HG03460 (cell line): ENCODE results near the gene SYF2.
"Not testable (repeated sequence)": the region's sequence is repeated elsewhere in the genome, so short reads cannot be mapped to it uniquely, and the experiment has no call there.

Experiments used
- ATAC-seq: cut with Tn5 transposase; IDR thresholded peaks from one replicate; pipeline ENCODE4 v1.9.1; 2021; ENCODE audit not compliant: unreplicated experiment

The SYF2 gene

GRCh38 chr1:25208092-25208491 is 24.2 kb downstream of the SYF2 start:
- ATAC-seq: no peak

GRCh38 chr1:25206201-25206600 is 26.1 kb downstream of the SYF2 start:
- no peak for ATAC-seq

- no peak for ATAC-seq
Observed at GRCh38 chr1:25205786-25206185, 26.5 kb downstream of the SYF2 start.

GRCh38 chr1:25204797-25205480 is 27.4 kb downstream of the SYF2 start:
- ATAC-seq: no peak

GRCh38 chr1:25201006-25201405 is 31.3 kb downstream of the SYF2 start:
- no peak for ATAC-seq

GRCh38 chr1:25199819-25200620 is 32.3 kb downstream of the SYF2 start:
- ATAC-seq: no peak

GRCh38 chr1:25198663-25199252 is 33.5 kb downstream of the SYF2 start:
- no peak for ATAC-seq

- no peak for ATAC-seq
Observed at GRCh38 chr1:25197982-25198662, 34.2 kb downstream of the SYF2 start.

- no peak for ATAC-seq
Observed at GRCh38 chr1:25197235-25197975, 34.9 kb downstream of the SYF2 start.

- no peak for ATAC-seq
Observed at GRCh38 chr1:25196830-25197229, 35.5 kb downstream of the SYF2 start.

GRCh38 chr1:25195835-25196234 is 36.5 kb downstream of the SYF2 start:
- ATAC-seq: no peak

- no peak for ATAC-seq
Observed at GRCh38 chr1:25194572-25195020, 37.7 kb downstream of the SYF2 start.

- ATAC-seq: no peak
Observed at GRCh38 chr1:25194054-25194453, 38.2 kb downstream of the SYF2 start.

- ATAC-seq: no peak
Observed at GRCh38 chr1:25193229-25193628, 39.1 kb downstream of the SYF2 start.

GRCh38 chr1:25192154-25192553 is 40.1 kb downstream of the SYF2 start:
- ATAC-seq: no peak

GRCh38 chr1:25190260-25190659 is 42.0 kb downstream of the SYF2 start:
- no peak for ATAC-seq

- ATAC-seq: not testable (repeated sequence)
Observed at GRCh38 chr1:25187904-25188303, 44.4 kb downstream of the SYF2 start.

- no peak for ATAC-seq
Observed at GRCh38 chr1:25187077-25187476, 45.2 kb downstream of the SYF2 start.

- no peak for ATAC-seq
Observed at GRCh38 chr1:25186161-25187007, 45.9 kb downstream of the SYF2 start.
